IMR-90 (cell line): ENCODE data around the gene RAB3C. TPM values are rescaled to one million over a fixed set of nuclear protein-coding genes. Genes with fewer than 3 reads are reported as not detected.

Source experiments
- ATAC-seq: fragments of 200-7000 bp; cut with Tn5 transposase; 2 replicates; pipeline ENCODE4 v1.9.1; 2020; ENCODE audit warnings: low read depth, mild to moderate bottlenecking, moderate library complexity
- BruUV-seq: library from RNA; stranded (reverse); fragments of 400-500 nt; replicated peaks from 2 replicates; lab custom pipeline; 2021; lab: Mats Ljungman, UMichigan
- CTCF ChIA-PET: fragments of 300-600 bp; formaldehyde crosslinking; extraction: SDS; loops from one replicate; lab custom pipeline; 2021; ENCODE audit warnings: antibody characterized with exemption; lab: Yijun Ruan, JAX
- POLR2A ChIA-PET: fragments of 300-600 bp; sonication (Branson Sonifier 250); formaldehyde crosslinking; loops from one replicate; lab custom pipeline; 2022; ENCODE audit warnings: antibody characterized with exemption; ENCODE audit not compliant: unreplicated experiment; lab: Charles Lee
- DNase-seq: peaks from one replicate; pipeline ENCODE4 v3.0.0; 2013
- H2AFZ ChIP-seq: replicated peaks from 2 replicates; pipeline ENCODE3; 2013; ENCODE audit warnings: low read length, mild to moderate bottlenecking; ENCODE audit not compliant: poor library complexity
- H2AK5ac ChIP-seq: 2 replicates; pipeline ENCODE4 v1.6.1; 2013; ENCODE audit warnings: low read depth, low read length, inconsistent platforms
- H2AK9ac ChIP-seq: replicated peaks from 2 replicates; pipeline ENCODE3; 2013; ENCODE audit warnings: mild to moderate bottlenecking, low read depth, low read length, moderate library complexity; ENCODE audit not compliant: poor library complexity
- H2BK120ac ChIP-seq: 2 replicates; pipeline ENCODE4 v1.6.1; 2013; ENCODE audit warnings: low read depth, low read length, inconsistent platforms
- H2BK15ac ChIP-seq: 3 replicates; pipeline ENCODE4 v1.6.1; 2013; ENCODE audit warnings: low read depth, low read length, inconsistent platforms
- H2BK20ac ChIP-seq: 2 replicates; pipeline ENCODE4 v1.6.1; 2013; ENCODE audit warnings: low read depth, mild to moderate bottlenecking, inconsistent platforms, low read length, moderate library complexity
- H2BK5ac ChIP-seq: 2 replicates; pipeline ENCODE4 v1.6.1; 2013; ENCODE audit warnings: mild to moderate bottlenecking, low read depth, low read length, inconsistent platforms; ENCODE audit not compliant: poor library complexity, severe bottlenecking
- H3K14ac ChIP-seq: replicated peaks from 2 replicates; pipeline ENCODE4 v1.6.1; 2013; ENCODE audit warnings: low read depth, low read length, inconsistent platforms
- H3K18ac ChIP-seq: 2 replicates; pipeline ENCODE4 v1.6.1; 2013; ENCODE audit warnings: low read depth, low read length, control low read depth
- H3K23ac ChIP-seq: 2 replicates; pipeline ENCODE4 v1.6.1; 2013; ENCODE audit warnings: low read depth, low read length, inconsistent platforms
- H3K27ac ChIP-seq: 2 replicates; pipeline ENCODE4 v1.5.1; 2013; ENCODE audit warnings: mild to moderate bottlenecking, control low read depth, low read length; ENCODE audit not compliant: insufficient read depth
- H3K27me3 ChIP-seq: 2 replicates; pipeline ENCODE4 v1.6.1; 2013; ENCODE audit warnings: low read length; ENCODE audit not compliant: control insufficient read depth, insufficient read depth
- H3K36me3 ChIP-seq: 2 replicates; pipeline ENCODE4 v1.6.1; 2013; ENCODE audit warnings: low read length, mixed read lengths; ENCODE audit not compliant: control insufficient read depth, insufficient read depth
- H3K4ac ChIP-seq: 2 replicates; pipeline ENCODE4 v1.6.1; 2013; ENCODE audit warnings: low read depth, low read length, inconsistent platforms
- H3K4me1 ChIP-seq: 2 replicates; pipeline ENCODE4 v1.6.1; 2013; ENCODE audit warnings: low read length, mixed read lengths; ENCODE audit not compliant: control insufficient read depth, insufficient read depth
- H3K4me2 ChIP-seq: 2 replicates; pipeline ENCODE4 v1.6.1; 2013; ENCODE audit warnings: low read depth, mild to moderate bottlenecking, control low read depth, low read length, moderate library complexity
- H3K4me3 ChIP-seq: 2 replicates; pipeline ENCODE4 v1.5.1; 2013; ENCODE audit warnings: low read depth, mild to moderate bottlenecking, control low read depth, low read length, moderate library complexity; ENCODE audit not compliant: insufficient read depth
- H3K56ac ChIP-seq: 2 replicates; pipeline ENCODE4 v1.6.1; 2013; ENCODE audit warnings: low read length, inconsistent platforms; ENCODE audit not compliant: insufficient read depth; ENCODE audit errors: extremely low read depth
- H3K79me1 ChIP-seq, 2 experiments: 2 replicates each; pipeline ENCODE4 v1.6.1; 2013; ENCODE audit warnings: low read length in 2 of 2, inconsistent platforms in 1 of 2, low read depth in 1 of 2
- H3K9ac ChIP-seq: 2 replicates; pipeline ENCODE4 v1.6.1; 2013; ENCODE audit warnings: low read depth, low read length, control low read depth
- H3K9me1 ChIP-seq: 2 replicates; pipeline ENCODE4 v1.6.1; 2013; ENCODE audit warnings: low read length, inconsistent platforms; ENCODE audit not compliant: insufficient read depth
- H3K9me3 ChIP-seq: 2 replicates; pipeline ENCODE4 v1.6.1; 2013; ENCODE audit warnings: low read length; ENCODE audit not compliant: control insufficient read depth, insufficient read depth
- H4K20me1 ChIP-seq: 2 replicates; pipeline ENCODE4 v1.6.1; 2013; ENCODE audit warnings: low read length, inconsistent platforms; ENCODE audit not compliant: insufficient read depth
- H4K5ac ChIP-seq: 2 replicates; pipeline ENCODE4 v1.6.1; 2013; ENCODE audit warnings: mild to moderate bottlenecking, low read depth, low read length, control low read depth
- H4K8ac ChIP-seq, 2 experiments: 2 replicates each; pipeline ENCODE4 v1.6.1; 2013; ENCODE audit warnings: low read depth in 2 of 2, low read length in 2 of 2, control low read depth in 1 of 2, inconsistent platforms in 1 of 2
- H4K91ac ChIP-seq: 2 replicates; pipeline ENCODE4 v1.6.1; 2013; ENCODE audit warnings: low read depth, low read length, inconsistent platforms; ENCODE audit not compliant: insufficient read depth
- BHLHE40 ChIP-seq: fragments of 150-350 bp; IDR thresholded peaks from 2 replicates; pipeline ENCODE4 v1.6.1; 2016; ENCODE audit warnings: mild to moderate bottlenecking, low read depth, low read length
- CEBPB ChIP-seq: IDR thresholded peaks from 2 replicates; pipeline ENCODE4 v1.6.1; 2012; ENCODE audit warnings: low read depth, low read length, improper control_type of control experiment
- CHD1 ChIP-seq: IDR thresholded peaks from 2 replicates; pipeline ENCODE4 v1.6.1; 2012; ENCODE audit warnings: low read depth, low read length, improper control_type of control experiment
- CTCF ChIP-seq: conservative IDR thresholded peaks from 2 replicates; pipeline ENCODE4 v1.5.1; 2012; ENCODE audit warnings: mild to moderate bottlenecking, low read depth, low read length, improper control_type of control experiment
- ELK1 ChIP-seq: fragments of 150-350 bp; IDR thresholded peaks from 2 replicates; pipeline ENCODE4 v1.6.1; 2016; ENCODE audit warnings: low read depth, mild to moderate bottlenecking, low read length, moderate library complexity, borderline replicate concordance
- FOS ChIP-seq: fragments of 150-350 bp; IDR thresholded peaks from 2 replicates; pipeline ENCODE4 v1.6.1; 2016; ENCODE audit warnings: low read depth, low read length
- MAFK ChIP-seq: IDR thresholded peaks from 2 replicates; pipeline ENCODE4 v1.6.1; 2012; ENCODE audit warnings: low read depth, low read length, improper control_type of control experiment
- MAZ ChIP-seq: IDR thresholded peaks from 2 replicates; pipeline ENCODE4 v1.6.1; 2012; ENCODE audit warnings: low read depth, mild to moderate bottlenecking, low read length, improper control_type of control experiment, moderate library complexity, borderline replicate concordance
- MXI1 ChIP-seq: IDR thresholded peaks from 2 replicates; pipeline ENCODE4 v1.6.1; 2012; ENCODE audit warnings: low read depth, mild to moderate bottlenecking, low read length, moderate library complexity, borderline replicate concordance
- NFE2L2 ChIP-seq: fragments of 150-350 bp; IDR thresholded peaks from 2 replicates; pipeline ENCODE4 v1.6.1; 2016; ENCODE audit warnings: low read depth, mild to moderate bottlenecking, low read length
- POLR2A ChIP-seq: IDR thresholded peaks from 2 replicates; pipeline ENCODE4 v1.6.1; 2012; ENCODE audit warnings: mild to moderate bottlenecking, low read depth, low read length
- RAD21 ChIP-seq: IDR thresholded peaks from 2 replicates; pipeline ENCODE4 v1.6.1; 2012; ENCODE audit warnings: low read length, improper control_type of control experiment
- RCOR1 ChIP-seq: IDR thresholded peaks from 2 replicates; pipeline ENCODE4 v1.6.1; 2012; ENCODE audit warnings: mild to moderate bottlenecking, low read length, improper control_type of control experiment; ENCODE audit not compliant: insufficient replicate concordance
- RFX5 ChIP-seq: IDR thresholded peaks from 2 replicates; pipeline ENCODE4 v1.8.0; 2012; ENCODE audit warnings: low read depth, mild to moderate bottlenecking, low read length, moderate library complexity
- SMC3 ChIP-seq: fragments of 150-350 bp; IDR thresholded peaks from 2 replicates; pipeline ENCODE4 v1.6.1; 2016; ENCODE audit warnings: low read depth, mild to moderate bottlenecking, antibody characterized with exemption, low read length, moderate library complexity
- USF2 ChIP-seq: fragments of 150-350 bp; IDR thresholded peaks from 2 replicates; pipeline ENCODE4 v1.6.1; 2017; ENCODE audit warnings: mild to moderate bottlenecking, antibody characterized with exemption, low read length, low read depth
- WGBS, 2 experiments: methylation state at CpG; one replicate each; pipeline versions ENCODE4 v1.1.5 to v1.1.7; 2013; ENCODE audit warnings: missing lambda C conversion rate in 2 of 2; ENCODE audit not compliant: insufficient read length in 1 of 2; ENCODE audit errors: extremely low coverage in 2 of 2; 5-methylcytosine and 5-hydroxymethylcytosine counted together
- dilution Hi-C: fragments of 300-500 bp; cut with HindIII; formaldehyde crosslinking; loops from one replicate; pipeline ENCODE4 v1.14.3; 2018; ENCODE audit warnings: low sequenced_read_pairs; ENCODE audit not compliant: unreplicated experiment
- in situ Hi-C: fragments of 300-500 bp; cut with MboI; formaldehyde crosslinking; loops from 3 replicates; pipeline ENCODE4 v1.14.3; 2019; ENCODE audit warnings: low sequenced_read_pairs, inconsistent platforms, mixed read lengths
- intact Hi-C: fragments of 100-400 bp; cut with micrococcal nuclease; formaldehyde crosslinking; loops from 2 replicates; pipeline ENCODE4 v1.10.0; 2022
- polyA plus RNA-seq, 3 experiments: library from polyadenylated mRNA; depleted of rRNA; stranded (reverse); fragments of >200 nt; gene quantifications; 2 replicates each; pipeline ENCODE4 v1.2.3, GENCODE V29; 2012; ENCODE audit warnings: low replicate concordance in 1 of 3
- total RNA-seq: library from RNA; depleted of rRNA; stranded (reverse); fragments of >200 nt; gene quantifications from 2 replicates; pipeline ENCODE4 v1.2.3, GENCODE V29; 2012

The RAB3C gene
- total and polyA plus RNA-seq, 2 of the 4 experiments (the other 2 are of a cell fraction): not detected

GRCh38 chr5:58548068-58548467, 34.8 kb upstream of the RAB3C start:
- no peak for DNase-seq
- Histone ChIP-seq H3K18ac (no peak overlapping the region), H3K9ac (no peak overlapping the region), H2AK9ac (no peak overlapping the region), H2BK15ac (no peak overlapping the region), H3K36me3 (no peaks in the 10 kb centered on the region), H3K23ac (no peak overlapping the region), H3K4me2 (no peak overlapping the region), H3K9me1 (no peaks in the 10 kb centered on the region), H4K20me1 (no peaks in the 10 kb centered on the region), H2BK120ac (no peak overlapping the region), H2BK5ac (no peak overlapping the region), H2BK20ac (no peak overlapping the region), H3K56ac (no peak overlapping the region), H3K4me1 (no peaks in the 10 kb centered on the region), H2AK5ac (no peak overlapping the region), H3K9me3 (no peaks in the 10 kb centered on the region), H3K79me1 (no peaks in the 10 kb centered on the region), H4K5ac (no peak overlapping the region), H3K27ac (no peak overlapping the region), H3K14ac (no peak overlapping the region), H2AFZ (no peak overlapping the region), H3K4ac (no peak overlapping the region), H3K4me3 (no peak overlapping the region), H4K91ac (no peak overlapping the region), H4K8ac (no peak overlapping the region), H3K27me3 (no peaks in the 10 kb centered on the region)
- BruUV-seq: no TSS peak
- TF ChIP-seq MAZ (no peak), RAD21 (no peak), RFX5 (no peak), SMC3 (no peak), BHLHE40 (no peak), RCOR1 (no peak), USF2 (no peak), FOS (no peak), NFE2L2 (no peak), CHD1 (no peak), ELK1 (no peak), CEBPB (no peak), POLR2A (no peak), CTCF (no peak), MAFK (no peak), MXI1 (no peak)
- WGBS, 2 experiments: no CpG with 5 or more reads among the region's 2 CpGs
- intact Hi-C loops (no loop called here), in situ Hi-C loops (no loop called here), dilution Hi-C loops (no loop called here)
- POLR2A ChIA-PET: no interaction called here
- ATAC-seq: no peak
- CTCF ChIA-PET: no interaction called here
